ENCODE results near the gene KPNA6.
"Not testable (repeated sequence)": the region's sequence is repeated elsewhere in the genome, so short reads cannot be mapped to it uniquely, and the experiment has no call there.

KPNA6 gene

DNA sequence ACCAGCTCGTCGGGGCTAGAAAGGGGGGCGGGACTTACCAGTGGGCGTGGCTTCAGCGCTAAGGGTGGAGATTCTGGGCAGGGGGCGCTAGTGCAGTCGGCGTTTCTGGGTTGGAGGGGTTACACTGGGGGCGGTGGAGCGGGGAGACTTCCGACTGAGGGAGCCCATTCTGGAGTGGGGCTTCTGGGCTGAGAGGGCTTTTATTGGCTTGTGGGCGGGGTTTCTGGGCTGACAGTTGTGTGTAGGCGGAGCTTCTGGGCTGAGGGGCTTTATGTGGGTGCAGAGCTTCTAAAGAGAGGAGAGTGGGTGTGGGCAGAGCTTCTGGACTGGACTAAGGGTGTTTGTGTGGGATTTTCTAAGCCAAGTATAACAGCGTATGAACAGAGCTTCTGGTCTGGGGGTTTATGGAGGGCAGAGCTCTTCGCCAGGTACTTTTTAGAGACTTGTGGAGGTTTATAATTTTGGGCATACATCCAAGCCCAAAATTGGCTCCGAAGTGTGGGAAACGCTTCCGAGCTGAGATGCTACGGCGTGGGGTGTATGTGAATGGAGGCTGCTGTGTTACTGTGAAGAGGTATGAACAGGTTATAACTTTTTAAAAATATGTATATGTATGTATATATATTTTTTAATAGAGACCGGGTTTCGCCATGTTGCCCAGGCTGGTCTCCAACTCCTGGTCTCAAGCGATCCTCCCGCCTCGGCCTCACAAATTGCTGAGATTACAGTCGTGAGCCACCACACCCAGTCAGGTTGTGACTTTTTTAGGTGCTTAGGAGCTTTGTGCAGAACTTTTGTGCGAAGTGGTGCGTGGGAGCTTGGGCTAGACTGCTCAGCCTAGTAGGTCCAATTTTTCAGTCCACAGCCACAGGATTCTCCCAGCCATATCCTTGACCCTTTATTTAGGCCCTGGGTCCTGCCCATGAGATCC, 34.3 kb upstream of the KPNA6 start:
- Histone ChIP-seq H3K27ac (ENCODE audit: low read depth, low read length) (peak overlapping the region; percentile 59), H3K36me3 (ENCODE audit: control insufficient read depth in 1 of 2, insufficient read depth in 2 of 2, low read length in 2 of 2) (peaks cover 10 to 31% of the 10 kb centered on the region in 2 donors), H3K4me1 (ENCODE audit: control insufficient read depth in 1 of 2, insufficient read depth in 2 of 2, low read length in 2 of 2) (peaks cover 11 to 15% of the 10 kb centered on the region in 2 donors), H3K4me3 (ENCODE audit: low read depth in 1 of 2, low read length in 2 of 2) (peak overlapping the region; percentile 69 to 86), H3K9me3 (ENCODE audit: control insufficient read depth in 1 of 2, low read length in 2 of 2) (no peaks in the 10 kb centered on the region), H3K9ac (ENCODE audit: low read depth in 1 of 2, low read length in 2 of 2) (peak overlapping the region; percentile 51 to 89), H3K27me3 (ENCODE audit: control insufficient read depth in 1 of 2, insufficient read depth in 2 of 2, low read length in 2 of 2) (no peaks in the 10 kb centered on the region)

DNA sequence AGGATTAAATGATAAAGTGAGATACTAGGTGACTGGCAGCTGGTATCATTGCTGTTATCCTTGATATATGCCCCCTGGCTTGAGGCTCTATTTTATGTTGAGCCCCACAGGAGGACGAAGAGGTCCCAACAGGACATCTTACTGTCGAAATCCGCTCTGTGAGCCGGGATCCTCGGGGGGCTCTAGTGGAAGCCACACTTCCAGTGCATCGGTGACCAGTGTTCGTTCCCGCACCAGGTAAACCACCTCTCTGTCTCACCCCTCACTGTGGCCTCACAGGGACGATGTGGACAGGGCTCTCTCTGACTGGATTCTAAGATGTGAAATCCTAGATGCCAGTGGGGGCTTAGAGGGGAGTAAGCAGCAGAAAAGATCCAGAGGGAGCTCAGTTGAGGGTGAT, 33.0 kb upstream of the KPNA6 start:
- Histone ChIP-seq H3K4me3 (ENCODE audit: low read depth in 1 of 2, low read length in 2 of 2) (no peak overlapping the region), H3K27ac (ENCODE audit: low read depth, low read length) (no peak overlapping the region), H3K36me3 (ENCODE audit: control insufficient read depth in 1 of 2, insufficient read depth in 2 of 2, low read length in 2 of 2) (peaks cover 10 to 38% of the 10 kb centered on the region in 2 donors), H3K27me3 (ENCODE audit: control insufficient read depth in 1 of 2, insufficient read depth in 2 of 2, low read length in 2 of 2) (no peaks in the 10 kb centered on the region), H3K9ac (ENCODE audit: low read depth in 1 of 2, low read length in 2 of 2) (no peak overlapping the region), H3K4me1 (ENCODE audit: control insufficient read depth in 1 of 2, insufficient read depth in 2 of 2, low read length in 2 of 2) (peaks cover 11 to 15% of the 10 kb centered on the region in 2 donors), H3K9me3 (ENCODE audit: control insufficient read depth in 1 of 2, low read length in 2 of 2) (no peaks in the 10 kb centered on the region)

GRCh38 chr1:32077451-32077850, 30.4 kb upstream of the KPNA6 start:
- Histone ChIP-seq H3K4me1 (ENCODE audit: control insufficient read depth in 1 of 2, insufficient read depth in 2 of 2, low read length in 2 of 2) (peaks cover 0 to 10% of the 10 kb centered on the region in 2 donors), H3K9me3 (ENCODE audit: control insufficient read depth in 1 of 2, low read length in 2 of 2) (no peaks in the 10 kb centered on the region), H3K27me3 (ENCODE audit: control insufficient read depth in 1 of 2, insufficient read depth in 2 of 2, low read length in 2 of 2) (no peaks in the 10 kb centered on the region), H3K4me3 (ENCODE audit: low read depth in 1 of 2, low read length in 2 of 2) (no peak overlapping the region), H3K9ac (ENCODE audit: low read depth in 1 of 2, low read length in 2 of 2) (no peak overlapping the region), H3K27ac (ENCODE audit: low read depth, low read length) (no peak overlapping the region), H3K36me3 (ENCODE audit: control insufficient read depth in 1 of 2, insufficient read depth in 2 of 2, low read length in 2 of 2) (peaks cover 10 to 38% of the 10 kb centered on the region in 2 donors)

GRCh38 chr1:32082022-32082421, 25.8 kb upstream of the KPNA6 start:
- Histone ChIP-seq H3K9me3 (ENCODE audit: control insufficient read depth in 1 of 2, low read length in 2 of 2) (no peaks in the 10 kb centered on the region), H3K4me1 (ENCODE audit: control insufficient read depth in 1 of 2, insufficient read depth in 2 of 2, low read length in 2 of 2) (no peaks in the 10 kb centered on the region), H3K27me3 (ENCODE audit: control insufficient read depth in 1 of 2, insufficient read depth in 2 of 2, low read length in 2 of 2) (no peaks in the 10 kb centered on the region), H3K36me3 (ENCODE audit: control insufficient read depth in 1 of 2, insufficient read depth in 2 of 2, low read length in 2 of 2) (peaks cover 12 to 38% of the 10 kb centered on the region in 2 donors), H3K27ac (ENCODE audit: low read depth, low read length) (no peak overlapping the region), H3K4me3 (ENCODE audit: low read depth in 1 of 2, low read length in 2 of 2) (no peak overlapping the region), H3K9ac (ENCODE audit: low read depth in 1 of 2, low read length in 2 of 2) (no peak overlapping the region)

GRCh38 chr1:32086381-32086780, 21.5 kb upstream of the KPNA6 start:
- H3K27ac ChIP-seq (ENCODE audit: low read depth, low read length); H3K27me3 ChIP-seq (ENCODE audit: control insufficient read depth in 1 of 2, insufficient read depth in 2 of 2, low read length in 2 of 2); H3K4me3 ChIP-seq (ENCODE audit: low read depth in 1 of 2, low read length in 2 of 2); H3K9me3 ChIP-seq (ENCODE audit: control insufficient read depth in 1 of 2, low read length in 2 of 2); H3K4me1 ChIP-seq (ENCODE audit: control insufficient read depth in 1 of 2, insufficient read depth in 2 of 2, low read length in 2 of 2); H3K9ac ChIP-seq (ENCODE audit: low read depth in 1 of 2, low read length in 2 of 2): not testable (repeated sequence)
- H3K36me3 ChIP-seq (ENCODE audit: control insufficient read depth in 1 of 2, insufficient read depth in 2 of 2, low read length in 2 of 2): peaks cover 5 to 25% of the 10 kb centered on the region in 2 donors

DNA sequence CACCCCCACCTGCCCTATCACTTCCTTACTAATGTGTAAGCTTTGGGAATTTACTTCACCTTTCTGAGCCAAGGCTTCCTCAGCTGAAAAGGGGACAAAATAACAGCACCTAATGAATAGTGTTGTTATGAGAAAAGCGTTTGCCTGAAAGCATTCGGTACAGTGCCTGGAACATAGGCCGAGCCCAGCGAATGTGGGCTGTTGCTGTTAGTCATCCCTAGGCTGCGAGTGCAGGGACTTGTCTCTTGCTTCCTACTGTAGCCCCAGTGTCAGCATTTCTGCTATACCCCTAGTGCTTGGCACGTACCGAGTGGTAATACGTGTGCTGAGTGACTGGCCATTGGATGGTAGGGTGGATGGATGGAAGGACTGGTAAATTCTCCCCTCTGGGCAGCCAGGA, 16.7 kb upstream of the KPNA6 start:
- Histone ChIP-seq H3K9me3 (ENCODE audit: control insufficient read depth in 1 of 2, low read length in 2 of 2) (no peaks in the 10 kb centered on the region), H3K4me3 (ENCODE audit: low read depth in 1 of 2, low read length in 2 of 2) (no peak overlapping the region), H3K4me1 (ENCODE audit: control insufficient read depth in 1 of 2, insufficient read depth in 2 of 2, low read length in 2 of 2) (no peaks in the 10 kb centered on the region), H3K9ac (ENCODE audit: low read depth in 1 of 2, low read length in 2 of 2) (no peak overlapping the region), H3K27me3 (ENCODE audit: control insufficient read depth in 1 of 2, insufficient read depth in 2 of 2, low read length in 2 of 2) (no peaks in the 10 kb centered on the region), H3K36me3 (ENCODE audit: control insufficient read depth in 1 of 2, insufficient read depth in 2 of 2, low read length in 2 of 2) (peaks cover 20 to 52% of the 10 kb centered on the region in 2 donors), H3K27ac (ENCODE audit: low read depth, low read length) (no peak overlapping the region)

DNA sequence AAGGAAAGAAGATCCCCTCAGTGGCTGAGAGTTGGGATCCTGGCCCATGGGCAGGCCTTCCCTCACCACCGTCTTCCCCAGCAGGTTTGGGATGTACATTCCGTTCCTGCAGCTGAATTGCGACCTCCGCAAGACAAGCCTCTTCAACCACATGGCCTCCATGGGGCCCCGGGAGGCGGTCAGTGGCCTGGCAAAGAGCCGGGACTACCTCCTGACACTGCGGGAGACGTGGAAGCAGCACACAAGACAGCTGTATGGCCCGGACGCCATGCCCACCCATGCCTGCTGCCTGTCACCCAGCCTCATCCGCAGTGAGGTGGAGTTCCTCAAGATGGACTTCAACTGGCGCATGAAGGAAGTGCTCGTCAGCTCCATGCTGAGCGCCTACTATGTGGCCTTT, 16.3 kb upstream of the KPNA6 start:
- Histone ChIP-seq H3K27ac (ENCODE audit: low read depth, low read length) (no peak overlapping the region), H3K27me3 (ENCODE audit: control insufficient read depth in 1 of 2, insufficient read depth in 2 of 2, low read length in 2 of 2) (no peaks in the 10 kb centered on the region), H3K9me3 (ENCODE audit: control insufficient read depth in 1 of 2, low read length in 2 of 2) (no peaks in the 10 kb centered on the region), H3K4me3 (ENCODE audit: low read depth in 1 of 2, low read length in 2 of 2) (no peak overlapping the region), H3K4me1 (ENCODE audit: control insufficient read depth in 1 of 2, insufficient read depth in 2 of 2, low read length in 2 of 2) (no peaks in the 10 kb centered on the region), H3K36me3 (ENCODE audit: control insufficient read depth in 1 of 2, insufficient read depth in 2 of 2, low read length in 2 of 2) (peaks cover 19 to 50% of the 10 kb centered on the region in 2 donors), H3K9ac (ENCODE audit: low read depth in 1 of 2, low read length in 2 of 2) (no peak overlapping the region)

DNA sequence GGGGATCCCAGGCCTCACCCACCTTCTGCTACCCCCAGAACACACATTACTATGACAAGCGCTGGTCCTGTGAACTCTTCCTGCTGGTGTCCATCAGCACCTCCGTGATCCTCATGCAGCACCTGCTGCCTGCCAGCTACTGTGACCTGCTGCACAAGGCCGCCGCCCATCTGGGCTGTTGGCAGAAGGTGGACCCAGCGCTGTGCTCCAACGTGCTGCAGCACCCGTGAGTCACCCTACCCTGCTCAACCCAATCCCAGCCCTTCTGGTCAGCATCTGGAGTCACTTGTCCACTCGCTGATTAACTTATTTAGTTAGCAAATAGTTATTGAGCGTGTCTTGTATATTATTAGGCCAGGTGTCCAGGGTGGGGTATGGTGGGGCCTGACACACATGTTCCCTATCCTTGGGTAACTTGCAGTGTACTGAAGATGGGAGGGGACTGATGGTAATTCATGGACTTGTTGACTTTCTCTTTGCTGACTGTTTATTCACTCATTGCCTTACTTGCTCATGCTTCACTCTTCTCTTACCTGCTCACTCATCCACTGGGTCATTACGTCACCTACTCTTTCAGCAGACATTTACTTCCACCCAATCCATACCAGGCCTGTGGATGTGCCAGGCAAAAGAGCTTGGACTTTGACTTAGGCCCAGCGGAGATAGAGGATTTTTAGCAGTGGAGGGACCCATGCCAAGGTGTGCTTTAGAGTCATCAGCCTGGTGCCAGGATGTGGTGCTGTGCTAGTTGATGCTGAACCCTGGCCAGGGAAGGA, 12.9 kb upstream of the KPNA6 start:
- Histone ChIP-seq H3K4me1 (ENCODE audit: control insufficient read depth in 1 of 2, insufficient read depth in 2 of 2, low read length in 2 of 2) (no peaks in the 10 kb centered on the region), H3K27me3 (ENCODE audit: control insufficient read depth in 1 of 2, insufficient read depth in 2 of 2, low read length in 2 of 2) (no peaks in the 10 kb centered on the region), H3K9me3 (ENCODE audit: control insufficient read depth in 1 of 2, low read length in 2 of 2) (no peaks in the 10 kb centered on the region), H3K27ac (ENCODE audit: low read depth, low read length) (no peak overlapping the region), H3K4me3 (ENCODE audit: low read depth in 1 of 2, low read length in 2 of 2) (no peak overlapping the region), H3K36me3 (ENCODE audit: control insufficient read depth in 1 of 2, insufficient read depth in 2 of 2, low read length in 2 of 2) (peaks cover 19 to 51% of the 10 kb centered on the region in 2 donors), H3K9ac (ENCODE audit: low read depth in 1 of 2, low read length in 2 of 2) (no peak overlapping the region)

DNA sequence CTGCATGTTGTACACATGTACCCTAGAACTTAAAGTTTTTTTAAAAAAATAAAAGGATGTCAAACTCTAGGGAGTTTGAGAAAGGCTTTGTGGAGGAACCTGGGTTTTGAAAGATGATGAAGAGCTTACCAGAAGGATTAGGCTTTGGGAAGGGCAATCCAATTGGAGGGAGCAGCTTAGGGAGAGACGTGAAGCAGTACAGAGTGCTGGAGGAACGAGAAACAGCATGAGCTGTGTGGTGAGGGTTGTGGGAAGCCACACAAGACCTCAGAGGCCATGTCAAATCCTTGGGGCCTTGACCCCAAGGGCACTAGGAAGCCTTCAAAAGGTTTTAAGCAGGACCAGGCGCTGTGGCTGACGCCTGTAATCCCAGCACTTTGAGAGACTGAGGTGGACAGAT, 8.4 kb upstream of the KPNA6 start:
- H3K9me3 ChIP-seq (ENCODE audit: control insufficient read depth in 1 of 2, low read length in 2 of 2): no peaks in the 10 kb centered on the region
- H3K27me3 ChIP-seq (ENCODE audit: control insufficient read depth in 1 of 2, insufficient read depth in 2 of 2, low read length in 2 of 2): no peaks in the 10 kb centered on the region
- H3K4me3 ChIP-seq (ENCODE audit: low read depth in 1 of 2, low read length in 2 of 2): no peak overlapping the region
- no peaks in the 10 kb centered on the region for H3K4me1 ChIP-seq (ENCODE audit: control insufficient read depth in 1 of 2, insufficient read depth in 2 of 2, low read length in 2 of 2)
- H3K36me3 ChIP-seq (ENCODE audit: control insufficient read depth in 1 of 2, insufficient read depth in 2 of 2, low read length in 2 of 2): peaks cover 18 to 37% of the 10 kb centered on the region in 2 donors
- no peak overlapping the region for H3K9ac ChIP-seq (ENCODE audit: low read depth in 1 of 2, low read length in 2 of 2)
- H3K27ac ChIP-seq (ENCODE audit: low read depth, low read length): no peak overlapping the region

GRCh38 chr1:32100359-32100758, 7.5 kb upstream of the KPNA6 start:
- Histone ChIP-seq H3K27ac (ENCODE audit: low read depth, low read length) (no peak overlapping the region), H3K27me3 (ENCODE audit: control insufficient read depth in 1 of 2, insufficient read depth in 2 of 2, low read length in 2 of 2) (no peaks in the 10 kb centered on the region), H3K4me3 (ENCODE audit: low read depth in 1 of 2, low read length in 2 of 2) (no peak overlapping the region), H3K36me3 (ENCODE audit: control insufficient read depth in 1 of 2, insufficient read depth in 2 of 2, low read length in 2 of 2) (peaks cover 11 to 27% of the 10 kb centered on the region in 2 donors), H3K9me3 (ENCODE audit: control insufficient read depth in 1 of 2, low read length in 2 of 2) (no peaks in the 10 kb centered on the region), H3K4me1 (ENCODE audit: control insufficient read depth in 1 of 2, insufficient read depth in 2 of 2, low read length in 2 of 2) (no peaks in the 10 kb centered on the region), H3K9ac (ENCODE audit: low read depth in 1 of 2, low read length in 2 of 2) (no peak overlapping the region)

Data from duodenal mucosa (tissue), 2 donors.